Epithelial cell of esophagus (primary cell): Measurements from ENCODE around the gene CGGBP1.
A peak's percentile ranks its signal among the peaks of the same experiment; 100 is the strongest.

ENCODE experiments used
- DNase-seq: peaks from one replicate; pipeline ENCODE4 v3.0.0; 2010; ENCODE audit warnings: low read depth
- H3K4me3 ChIP-seq: 2 replicates; pipeline ENCODE4 v1.5.1; 2011; ENCODE audit warnings: mild to moderate bottlenecking, low read length, control low read depth
- TF ChIP-seq, protein P1 (sequence below): IDR thresholded peaks from 2 replicates; pipeline ENCODE4 v1.5.1; 2011; ENCODE audit warnings: low read depth, mild to moderate bottlenecking, low read length, control low read depth, inconsistent platforms; ENCODE audit not compliant: insufficient read depth; ENCODE audit errors: missing control alignments

The CGGBP1 gene

DNA sequence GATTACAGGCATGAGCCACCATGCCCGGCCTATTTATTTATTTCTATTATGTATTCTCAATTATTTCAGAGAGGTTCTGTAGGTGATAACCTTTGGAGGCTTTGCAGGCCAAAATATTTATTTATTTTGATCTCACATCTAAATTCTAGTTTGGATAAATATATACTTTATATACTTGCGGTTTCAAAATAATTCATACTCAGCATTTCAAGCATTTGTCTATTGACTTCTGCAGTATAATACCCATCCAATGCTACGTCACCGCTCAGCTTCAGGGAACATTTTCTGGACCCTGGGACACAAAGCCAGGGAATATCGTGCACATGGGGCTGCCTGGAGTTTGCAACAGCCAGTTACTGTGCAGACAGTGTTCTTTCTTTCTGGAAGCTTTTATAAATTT, 22.6 kb downstream of the CGGBP1 start:
- H3K4me3 ChIP-seq: no peak overlapping the region
- TF ChIP-seq, protein P1, sequence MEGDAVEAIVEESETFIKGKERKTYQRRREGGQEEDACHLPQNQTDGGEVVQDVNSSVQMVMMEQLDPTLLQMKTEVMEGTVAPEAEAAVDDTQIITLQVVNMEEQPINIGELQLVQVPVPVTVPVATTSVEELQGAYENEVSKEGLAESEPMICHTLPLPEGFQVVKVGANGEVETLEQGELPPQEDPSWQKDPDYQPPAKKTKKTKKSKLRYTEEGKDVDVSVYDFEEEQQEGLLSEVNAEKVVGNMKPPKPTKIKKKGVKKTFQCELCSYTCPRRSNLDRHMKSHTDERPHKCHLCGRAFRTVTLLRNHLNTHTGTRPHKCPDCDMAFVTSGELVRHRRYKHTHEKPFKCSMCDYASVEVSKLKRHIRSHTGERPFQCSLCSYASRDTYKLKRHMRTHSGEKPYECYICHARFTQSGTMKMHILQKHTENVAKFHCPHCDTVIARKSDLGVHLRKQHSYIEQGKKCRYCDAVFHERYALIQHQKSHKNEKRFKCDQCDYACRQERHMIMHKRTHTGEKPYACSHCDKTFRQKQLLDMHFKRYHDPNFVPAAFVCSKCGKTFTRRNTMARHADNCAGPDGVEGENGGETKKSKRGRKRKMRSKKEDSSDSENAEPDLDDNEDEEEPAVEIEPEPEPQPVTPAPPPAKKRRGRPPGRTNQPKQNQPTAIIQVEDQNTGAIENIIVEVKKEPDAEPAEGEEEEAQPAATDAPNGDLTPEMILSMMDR: no peak
- DNase-seq: no peak

DNA sequence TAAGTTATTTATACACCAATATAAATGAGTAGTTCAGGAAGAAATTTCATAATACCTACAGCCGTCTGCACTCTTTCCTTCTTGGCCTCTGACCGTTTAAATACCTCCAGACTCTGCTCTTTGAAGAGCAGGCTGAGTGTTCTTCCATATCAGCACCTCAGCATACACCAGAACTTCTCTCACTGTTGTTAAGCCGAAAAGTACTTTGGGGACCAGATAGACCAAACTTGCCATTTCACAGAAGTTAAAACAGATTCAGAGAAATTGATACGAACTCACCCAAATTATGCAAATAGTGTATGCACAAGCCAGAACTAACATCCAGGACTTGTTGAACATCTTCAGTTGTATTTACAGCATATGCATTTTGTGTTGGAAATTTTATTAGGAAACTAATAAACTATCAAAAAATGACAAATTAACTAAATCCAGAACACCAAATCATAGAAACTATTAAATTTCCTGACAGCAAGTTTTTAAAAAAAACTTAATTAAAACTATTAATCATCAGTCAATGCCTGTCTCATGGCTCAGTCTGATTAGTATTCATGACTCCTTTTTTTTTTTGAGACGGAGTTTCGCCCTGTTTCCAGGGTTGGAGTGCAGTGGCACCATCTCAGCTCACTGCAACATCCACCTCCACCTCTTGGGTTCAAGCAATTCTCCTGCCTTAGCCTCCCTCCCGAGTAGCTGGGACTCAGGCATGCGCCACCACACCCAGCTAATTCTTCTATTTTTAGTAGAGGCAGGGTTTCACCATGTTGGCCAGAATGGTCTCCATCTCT, 24.1 kb downstream of the CGGBP1 start:
- TF ChIP-seq, protein P1: no peak
- no peak overlapping the region for H3K4me3 ChIP-seq
- DNase-seq: no peak

DNA sequence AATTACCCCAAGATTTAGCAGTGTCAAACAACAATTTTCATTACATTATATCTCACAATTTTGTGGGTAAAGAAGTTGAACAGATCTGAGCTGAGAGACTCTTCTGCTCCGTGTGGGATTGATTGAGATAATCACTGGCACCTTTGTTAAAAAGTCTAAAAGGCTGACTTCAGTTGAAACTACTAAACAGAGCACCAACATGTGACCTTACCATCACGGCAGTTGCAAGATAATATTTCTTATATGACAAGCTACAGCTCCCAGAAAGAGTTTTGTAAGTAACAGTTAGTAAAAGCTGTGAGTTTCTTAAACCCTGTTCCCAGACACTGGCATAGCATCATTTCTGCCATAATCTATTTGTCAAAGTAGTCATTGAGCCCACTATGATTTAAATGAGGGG, 25.0 kb downstream of the CGGBP1 start:
- no peak overlapping the region for H3K4me3 ChIP-seq
- no peak for DNase-seq
- TF ChIP-seq, protein P1: no peak

DNA sequence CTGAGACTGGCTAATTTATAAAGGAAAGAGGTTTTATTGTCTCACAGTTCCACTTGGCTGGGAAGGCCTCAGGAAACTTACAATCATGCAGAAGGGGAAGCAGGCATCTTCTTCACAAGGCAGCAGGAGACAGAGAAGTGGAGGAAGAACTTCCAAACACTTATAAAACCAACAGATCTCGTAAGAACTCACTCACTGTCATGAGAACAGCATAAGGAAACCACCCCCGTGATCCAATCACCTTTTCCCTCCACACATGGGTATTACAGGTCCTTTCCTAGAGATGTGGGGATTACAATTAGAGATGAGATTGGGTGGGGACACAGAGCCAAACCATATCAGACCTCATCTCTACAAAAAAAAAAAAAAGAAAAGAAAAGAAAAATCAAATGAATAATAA, 25.7 kb downstream of the CGGBP1 start:
- TF ChIP-seq, protein P1: no peak
- H3K4me3 ChIP-seq: no peak overlapping the region
- DNase-seq: no peak

DNA sequence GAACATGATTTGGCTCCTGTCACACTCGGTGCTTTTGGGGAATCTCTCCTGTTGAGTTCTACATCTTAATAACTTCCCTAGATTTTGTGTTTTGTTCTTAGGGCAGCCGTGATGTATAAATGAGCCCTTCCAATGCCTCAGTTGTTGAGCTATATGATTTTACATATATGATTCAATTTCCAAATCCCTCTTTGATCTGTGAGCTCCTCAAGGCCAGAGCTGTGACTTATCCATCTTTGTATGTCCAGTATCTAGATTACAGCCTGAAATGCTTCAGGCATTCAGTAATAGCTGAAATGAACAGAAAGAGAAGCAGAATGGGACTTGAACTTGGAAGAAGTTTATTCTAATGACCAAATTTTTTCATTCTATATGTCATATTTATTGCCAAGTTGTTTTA, 26.6 kb downstream of the CGGBP1 start:
- no peak for DNase-seq
- TF ChIP-seq, protein P1: no peak
- peak overlapping the region; percentile 44 for H3K4me3 ChIP-seq

DNA sequence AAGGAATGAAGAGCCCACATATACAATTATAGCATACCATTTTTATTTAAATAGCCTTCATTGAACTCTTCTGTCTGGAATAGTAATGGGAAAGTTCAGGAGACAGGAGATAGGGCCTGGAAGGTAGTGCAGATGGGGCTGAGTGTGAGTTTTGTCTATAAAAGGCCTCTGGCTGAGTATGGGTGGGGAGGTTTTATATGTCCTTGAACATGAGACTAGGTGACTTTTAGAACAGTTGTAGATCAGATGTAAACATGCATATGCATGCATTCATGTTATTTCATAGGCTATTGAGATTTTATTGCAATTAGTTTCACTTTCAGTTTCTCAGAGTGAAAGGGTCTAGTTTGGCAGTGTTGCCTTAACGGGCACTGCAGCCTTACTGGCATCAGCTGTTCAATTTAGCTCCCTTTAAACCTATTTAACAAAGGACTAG, 27.1 kb downstream of the CGGBP1 start:
- TF ChIP-seq, protein P1: no peak
- peak overlapping the region; percentile 44 for H3K4me3 ChIP-seq
- peak; percentile 22 for DNase-seq

DNA sequence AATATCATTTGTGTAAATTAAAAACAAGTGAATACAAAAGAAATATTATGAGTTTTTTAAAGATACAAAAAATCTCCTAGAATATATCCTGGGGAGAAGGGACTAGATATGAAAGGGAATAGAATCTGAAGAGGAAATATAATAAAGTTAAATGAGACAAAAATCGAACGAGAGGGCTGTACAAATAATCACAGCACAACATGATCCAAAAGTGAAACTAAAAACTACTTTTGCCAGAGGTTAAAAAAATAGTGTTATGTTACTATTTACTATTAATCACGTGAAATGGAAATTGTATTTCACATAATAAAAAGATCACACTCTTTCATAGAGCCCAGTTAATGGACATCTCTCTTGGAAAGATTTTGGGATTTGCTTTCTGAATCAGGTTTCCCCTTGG, 28.6 kb downstream of the CGGBP1 start:
- H3K4me3 ChIP-seq: no peak overlapping the region
- no peak for DNase-seq
- TF ChIP-seq, protein P1: no peak
